Hepatocyte (in vitro differentiated cells): ENCODE data around the gene CKS1B.

ENCODE experiments used
- EZH2 ChIP-seq: fragments of 200-600 bp; sonication (generic); IDR thresholded peaks from 2 replicates; pipeline ENCODE4 v1.6.1; 2016; ENCODE audit warnings: antibody characterized with exemption, mild to moderate bottlenecking, borderline replicate concordance
- EZH2phosphoT487 ChIP-seq: fragments of 200-600 bp; sonication (generic); IDR thresholded peaks from one replicate; pipeline ENCODE4 v1.6.1; 2018; ENCODE audit warnings: antibody characterized with exemption, mild to moderate bottlenecking, low read depth, moderate library complexity; ENCODE audit not compliant: unreplicated experiment, severe bottlenecking
- TF ChIP-seq, protein P1 (sequence below): fragments of 200-600 bp; sonication (generic); IDR thresholded peaks from 2 replicates; pipeline ENCODE4 v1.5.1; 2016; ENCODE audit warnings: antibody characterized with exemption, mild to moderate bottlenecking; ENCODE audit not compliant: poor library complexity

DNA sequence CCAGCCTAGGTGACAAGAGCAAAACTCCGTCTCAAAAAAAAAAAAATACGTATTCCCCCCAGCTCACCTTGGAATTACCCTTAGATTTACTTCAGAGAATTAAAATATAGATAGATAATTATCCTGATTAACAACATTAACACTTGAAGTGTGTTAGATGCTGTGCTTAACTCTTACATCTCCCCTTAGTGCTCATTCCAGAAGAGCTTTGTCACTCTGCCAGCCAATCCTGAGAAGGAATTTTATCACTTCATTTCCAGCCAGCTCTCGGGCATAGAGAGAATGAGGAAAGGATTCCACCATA, 2.3 kb upstream of the CKS1B start:
- TF ChIP-seq, protein P1, sequence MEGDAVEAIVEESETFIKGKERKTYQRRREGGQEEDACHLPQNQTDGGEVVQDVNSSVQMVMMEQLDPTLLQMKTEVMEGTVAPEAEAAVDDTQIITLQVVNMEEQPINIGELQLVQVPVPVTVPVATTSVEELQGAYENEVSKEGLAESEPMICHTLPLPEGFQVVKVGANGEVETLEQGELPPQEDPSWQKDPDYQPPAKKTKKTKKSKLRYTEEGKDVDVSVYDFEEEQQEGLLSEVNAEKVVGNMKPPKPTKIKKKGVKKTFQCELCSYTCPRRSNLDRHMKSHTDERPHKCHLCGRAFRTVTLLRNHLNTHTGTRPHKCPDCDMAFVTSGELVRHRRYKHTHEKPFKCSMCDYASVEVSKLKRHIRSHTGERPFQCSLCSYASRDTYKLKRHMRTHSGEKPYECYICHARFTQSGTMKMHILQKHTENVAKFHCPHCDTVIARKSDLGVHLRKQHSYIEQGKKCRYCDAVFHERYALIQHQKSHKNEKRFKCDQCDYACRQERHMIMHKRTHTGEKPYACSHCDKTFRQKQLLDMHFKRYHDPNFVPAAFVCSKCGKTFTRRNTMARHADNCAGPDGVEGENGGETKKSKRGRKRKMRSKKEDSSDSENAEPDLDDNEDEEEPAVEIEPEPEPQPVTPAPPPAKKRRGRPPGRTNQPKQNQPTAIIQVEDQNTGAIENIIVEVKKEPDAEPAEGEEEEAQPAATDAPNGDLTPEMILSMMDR, result no peak
- TF ChIP-seq EZH2, result no peak
- no peak for TF ChIP-seq EZH2phosphoT487
